Activated CD4-positive, alpha-beta memory T cell treated with anti-CD3 and anti-CD28 coated beads, Interleukin-2, amount 10 ng/mL, durations not matched to agents 7 days and 5 days (primary cell): ENCODE measurements around the gene SHPK. TPM values are rescaled to one million over a fixed set of nuclear protein-coding genes. Genes with fewer than 3 reads are reported as not detected.
A peak's percentile ranks its signal among the peaks of the same experiment; 100 is the strongest.
"Not testable (repeated sequence)": the region's sequence is repeated elsewhere in the genome, so short reads cannot be mapped to it uniquely, and the experiment has no call there.

ENCODE experiments used
- CTCF ChIA-PET: fragments of 350-600 bp; sonication (Branson Sonifier 250); formaldehyde crosslinking; loops from one replicate; lab custom pipeline; 2021; ENCODE audit warnings: antibody characterized with exemption, inconsistent platforms; lab: Charles Lee
- POLR2A ChIA-PET: fragments of 350-600 bp; sonication (Branson Sonifier 250); formaldehyde crosslinking; loops from one replicate; lab custom pipeline; 2021; ENCODE audit warnings: antibody characterized with exemption; lab: Charles Lee
- DNase-seq: peaks from one replicate; pipeline ENCODE4 v3.0.0-alpha.2; 2020
- H3K27ac Mint-ChIP-seq: one replicate; pipeline ENCODE4 v1.8.0; 2021; ENCODE audit warnings: mild to moderate bottlenecking, mixed read lengths
- H3K27me3 Mint-ChIP-seq: one replicate; pipeline ENCODE4 v1.8.0; 2021; ENCODE audit warnings: mixed read lengths
- H3K36me3 Mint-ChIP-seq: one replicate; pipeline ENCODE4 v1.8.0; 2021; ENCODE audit warnings: low read depth, mixed read lengths
- H3K4me1 Mint-ChIP-seq: one replicate; pipeline ENCODE4 v1.8.0; 2021; ENCODE audit warnings: mixed read lengths
- H3K4me3 Mint-ChIP-seq: one replicate; pipeline ENCODE4 v1.8.0; 2021; ENCODE audit warnings: mild to moderate bottlenecking, mixed read lengths
- H3K9me3 Mint-ChIP-seq: one replicate; pipeline ENCODE4 v1.8.0; 2021; ENCODE audit warnings: mixed read lengths
- total RNA-seq, 2 experiments: library from RNA; stranded (reverse); gene quantifications; one replicate each; pipeline ENCODE4 v1.2.3, GENCODE V29; 2021

Gene SHPK
- total RNA-seq, 2 experiments from 2014 or later = 10.4 TPM

- Mint-ChIP-seq H3K27me3 (no peaks in the 10 kb centered on the region), H3K27ac (no peak overlapping the region), H3K4me1 (no peaks in the 10 kb centered on the region), H3K4me3 (no peak overlapping the region), H3K36me3 (peaks cover 5% of the 10 kb centered on the region), H3K9me3 (no peaks in the 10 kb centered on the region)
- no peak for DNase-seq
- ChIA-PET CTCF (no interaction called here), POLR2A (no interaction called here)
Observed at GRCh38 chr17:3569534-3570137, 66.4 kb downstream of the SHPK start.

- DNase-seq = no peak
- H3K27me3 Mint-ChIP-seq = no peaks in the 10 kb centered on the region
- no peak overlapping the region for H3K4me3 Mint-ChIP-seq
- peaks cover 4% of the 10 kb centered on the region for H3K4me1 Mint-ChIP-seq
- H3K36me3 Mint-ChIP-seq = peaks cover 5% of the 10 kb centered on the region
- H3K27ac Mint-ChIP-seq = no peak overlapping the region
- CTCF ChIA-PET = no interaction called here
- no peaks in the 10 kb centered on the region for H3K9me3 Mint-ChIP-seq
- POLR2A ChIA-PET = no interaction called here
Observed at GRCh38 chr17:3566551-3566950, 69.5 kb downstream of the SHPK start.

GRCh38 chr17:3565143-3565542 is 70.9 kb downstream of the SHPK start:
- CTCF ChIA-PET = no interaction called here
- Mint-ChIP-seq H3K4me1 (peaks cover 4% of the 10 kb centered on the region), H3K36me3 (peaks cover 5% of the 10 kb centered on the region), H3K9me3 (no peaks in the 10 kb centered on the region), H3K27me3 (no peaks in the 10 kb centered on the region), H3K4me3 (no peak overlapping the region), H3K27ac (no peak overlapping the region)
- POLR2A ChIA-PET = no interaction called here
- DNase-seq = no peak

DNA sequence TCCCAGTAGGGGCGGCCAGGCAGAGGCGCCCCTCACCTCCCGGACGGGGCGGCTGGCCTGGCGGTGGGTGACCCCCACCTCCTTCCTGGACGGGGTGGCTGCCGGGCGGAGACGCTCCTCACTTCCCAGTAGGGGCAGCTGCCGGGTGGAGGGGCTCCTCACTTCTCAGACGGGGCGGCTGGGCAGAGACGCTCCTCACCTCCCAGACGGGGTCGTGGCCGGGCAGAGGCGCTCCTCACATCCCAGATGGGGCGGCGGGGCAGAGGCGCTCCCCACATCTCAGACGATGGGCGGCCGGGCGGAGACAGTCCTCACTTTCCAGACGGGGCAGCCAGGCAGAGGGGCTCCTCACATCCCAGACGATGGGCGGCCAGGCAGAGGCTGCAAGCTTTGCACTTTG is 71.8 kb downstream of the SHPK start:
- H3K27me3 Mint-ChIP-seq, POLR2A ChIA-PET, CTCF ChIA-PET, H3K27ac Mint-ChIP-seq, H3K4me3 Mint-ChIP-seq, DNase-seq, H3K4me1 Mint-ChIP-seq, H3K9me3 Mint-ChIP-seq, H3K36me3 Mint-ChIP-seq: not testable (repeated sequence)

GRCh38 chr17:3559270-3559645 is 76.8 kb downstream of the SHPK start:
- H3K4me3 Mint-ChIP-seq = no peak overlapping the region
- H3K36me3 Mint-ChIP-seq = no peaks in the 10 kb centered on the region
- H3K9me3 Mint-ChIP-seq = no peaks in the 10 kb centered on the region
- peaks cover 21% of the 10 kb centered on the region for H3K4me1 Mint-ChIP-seq
- POLR2A ChIA-PET = no interaction called here
- H3K27me3 Mint-ChIP-seq = no peaks in the 10 kb centered on the region
- no peak for DNase-seq
- CTCF ChIA-PET = no interaction called here
- no peak overlapping the region for H3K27ac Mint-ChIP-seq

GRCh38 chr17:3558603-3559269 is 77.3 kb downstream of the SHPK start:
- DNase-seq = peak; percentile 63
- no peaks in the 10 kb centered on the region for H3K27me3 Mint-ChIP-seq
- no peaks in the 10 kb centered on the region for H3K36me3 Mint-ChIP-seq
- H3K4me3 Mint-ChIP-seq = no peak overlapping the region
- H3K9me3 Mint-ChIP-seq = no peaks in the 10 kb centered on the region
- ChIA-PET CTCF (interaction anchor here (1.3 kb wide), 1 partner anchor 44 kb away, joined by 3 read pairs; no protein-coding TSS in a partner anchor), POLR2A (no interaction called here)
- H3K4me1 Mint-ChIP-seq = peaks cover 21% of the 10 kb centered on the region
- no peak overlapping the region for H3K27ac Mint-ChIP-seq

Other genes with a start within 250 kb of the SHPK start
- gene OR3A2, start 249.9 kb downstream of the SHPK start, total RNA-seq = 1 to 10 TPM; 1.3 to 1.5 TPM
- gene OR1E1, start 237.8 kb downstream of the SHPK start, total RNA-seq = not detected
- gene OR3A3, start 224.9 kb downstream of the SHPK start, total RNA-seq = not detected
- not detected for gene OR1E2, start 202.4 kb downstream of the SHPK start, total RNA-seq
- gene SPATA22, start 164.4 kb downstream of the SHPK start, total RNA-seq = not detected
- not detected for gene ASPA, start 160.3 kb downstream of the SHPK start, total RNA-seq
- gene TRPV3, start 78.4 kb downstream of the SHPK start, total RNA-seq = under 1 TPM; 0.13 to 0.43 TPM
- 1 to 10 TPM; 3.8 to 5.1 TPM for gene TRPV1, start 26.8 kb downstream of the SHPK start, total RNA-seq
- gene CTNS, start 510 bp upstream of the SHPK start, total RNA-seq = 10 to 100 TPM; 24.5 to 26.5 TPM
- gene TAX1BP3, start 32.3 kb upstream of the SHPK start, total RNA-seq = 10 to 100 TPM; 23.2 to 25.0 TPM
- 10 to 100 TPM; 40.4 to 41.6 TPM for gene EMC6, start 32.6 kb upstream of the SHPK start, total RNA-seq
- 10 to 100 TPM; 30.8 to 31.1 TPM for gene P2RX5, start 59.9 kb upstream of the SHPK start, total RNA-seq
- gene HASPIN, start 87.7 kb upstream of the SHPK start, total RNA-seq = 10 to 100 TPM; 23.8 to 25.2 TPM
- 10 to 100 TPM; 20.0 to 22.0 TPM for gene ITGAE, start 164.9 kb upstream of the SHPK start, total RNA-seq
- gene NCBP3, start 210.0 kb upstream of the SHPK start, total RNA-seq = 10 to 100 TPM; 42.8 to 43.9 TPM